ENCODE measurements around the gene MYH13. TPM values are rescaled to one million over a fixed set of nuclear protein-coding genes. Genes with fewer than 3 reads are reported as not detected.

Gene MYH13
- total RNA-seq: not detected
- long read RNA-seq: 0 reads

- no peak for DNase-seq
- TF ChIP-seq CTCF (IDR thresholded peaks at IDR 0.05; ENCODE audit: borderline replicate concordance): no peak
- intact Hi-C loops (cut with micrococcal nuclease): no loop called here
Measured at GRCh38 chr17:10372906-10373305, at the start of gene MYH13. TSS of gene MYH13 (minus strand) at chr17:10373006. CDS start at chr17:10364530, 8,476 bp downstream.

GRCh38 chr17:10421900-10422542 is 49.2 kb upstream of the MYH13 start, which contains the start of gene MYH8:
TSS of gene MYH8 (minus strand) at chr17:10421950. CDS start at chr17:10420227, 1,723 bp downstream.
- H3K36me3 ChIP-seq: no peaks in the 10 kb centered on the region
- no peak for TF ChIP-seq CTCF (IDR thresholded peaks at IDR 0.05; ENCODE audit: borderline replicate concordance)
- no peak within 1 kb of the TSS for H3K4me3 ChIP-seq
- no peaks in the 10 kb centered on the region for H3K4me1 ChIP-seq
- no peak within 1 kb of the TSS for H3K27ac ChIP-seq (replicated peaks)
- intact Hi-C loops (cut with micrococcal nuclease): no loop called here
- H3K9me3 ChIP-seq (replicated peaks): no peaks in the 10 kb centered on the region
- H3K27me3 ChIP-seq (ENCODE audit: low read depth): no peaks in the 10 kb centered on the region
- DNase-seq: no peak

More at GRCh38 chr17:10372906-10373305, at the start of gene MYH13:
- Histone ChIP-seq H3K4me1 (no peaks in the 10 kb centered on the region), H3K27ac (replicated peaks) (no peak within 1 kb of the TSS), H3K27me3 (ENCODE audit: low read depth) (peaks cover 8% of the 10 kb centered on the region), H3K4me3 (no peak within 1 kb of the TSS), H3K36me3 (no peaks in the 10 kb centered on the region), H3K9me3 (replicated peaks) (no peaks in the 10 kb centered on the region)

GRCh38 chr17:10421211-10421610 is 48.4 kb upstream of the MYH13 start:
- Histone ChIP-seq H3K4me1 (no peaks in the 10 kb centered on the region), H3K36me3 (no peaks in the 10 kb centered on the region), H3K27ac (replicated peaks) (no peak overlapping the region), H3K27me3 (ENCODE audit: low read depth) (no peaks in the 10 kb centered on the region), H3K4me3 (no peak overlapping the region), H3K9me3 (replicated peaks) (no peaks in the 10 kb centered on the region)
- intact Hi-C loops (cut with micrococcal nuclease): no loop called here
- TF ChIP-seq CTCF (IDR thresholded peaks at IDR 0.05; ENCODE audit: borderline replicate concordance): no peak
- DNase-seq: no peak

GRCh38 chr17:10420811-10421210 is 48.0 kb upstream of the MYH13 start:
- H3K4me1 ChIP-seq: no peaks in the 10 kb centered on the region
- intact Hi-C loops (cut with micrococcal nuclease): no loop called here
- TF ChIP-seq CTCF (IDR thresholded peaks at IDR 0.05; ENCODE audit: borderline replicate concordance): no peak

GRCh38 chr17:10417431-10417830 is 44.6 kb upstream of the MYH13 start:
- H3K27me3 ChIP-seq (ENCODE audit: low read depth): no peaks in the 10 kb centered on the region
- no peaks in the 10 kb centered on the region for H3K36me3 ChIP-seq
- H3K9me3 ChIP-seq (replicated peaks): no peaks in the 10 kb centered on the region
- no peak overlapping the region for H3K4me3 ChIP-seq
- no peaks in the 10 kb centered on the region for H3K4me1 ChIP-seq
- H3K27ac ChIP-seq (replicated peaks): no peak overlapping the region
- DNase-seq: no peak
- TF ChIP-seq CTCF (IDR thresholded peaks at IDR 0.05; ENCODE audit: borderline replicate concordance): no peak
- intact Hi-C loops (cut with micrococcal nuclease): no loop called here

More at GRCh38 chr17:10420811-10421210, 48.0 kb upstream of the MYH13 start:
- no peak overlapping the region for H3K27ac ChIP-seq (replicated peaks)
- no peak overlapping the region for H3K4me3 ChIP-seq
- H3K36me3 ChIP-seq: no peaks in the 10 kb centered on the region
- DNase-seq: no peak
- H3K27me3 ChIP-seq (ENCODE audit: low read depth): no peaks in the 10 kb centered on the region
- H3K9me3 ChIP-seq (replicated peaks): no peaks in the 10 kb centered on the region

Data from left ventricle myocardium inferior (tissue), 1 donor.